Measurements from ENCODE around the gene COQ3. TPM values are rescaled to one million over a fixed set of nuclear protein-coding genes. Genes with fewer than 3 reads are reported as not detected.

COQ3 gene
- total and polyA plus RNA-seq, 7 donors, result 13.5 to 20.0 (median 19.0) TPM

DNA sequence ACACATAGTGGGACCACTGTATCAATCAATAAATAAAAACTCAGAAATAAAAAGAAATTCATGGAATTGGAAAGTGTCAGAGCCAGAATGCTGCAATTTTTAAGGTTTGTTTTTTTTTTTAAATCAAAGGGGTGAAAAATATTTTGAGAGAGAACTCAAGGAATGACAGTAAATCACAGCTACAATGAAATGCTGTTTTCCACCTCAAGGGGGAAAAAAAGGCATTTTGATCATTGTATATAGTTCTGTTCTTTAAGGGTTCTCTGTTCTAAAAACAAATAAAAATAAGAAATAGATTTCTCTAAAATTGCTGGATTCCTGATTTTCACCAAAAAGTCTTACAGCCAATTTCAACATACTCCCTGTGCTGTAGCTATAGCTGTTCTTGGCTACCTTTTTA lies 69.0 kb downstream of the COQ3 start:
- no peaks in the 10 kb centered on the region for H3K4me1 ChIP-seq
- DNase-seq (no peak), ATAC-seq (no peak)
- no peak overlapping the region for H3K4me3 ChIP-seq
- H3K27ac ChIP-seq, result no peak overlapping the region
- intact Hi-C loops (cut with DNase I), result no loop called here
- H3K27me3 ChIP-seq (ENCODE audit: insufficient read depth in 3 of 3, low read length in 2 of 3), result peaks cover 0 to 5% (median 0%) of the 10 kb centered on the region in 3 donors
- no peaks in the 10 kb centered on the region for H3K9me3 ChIP-seq
- no peaks in the 10 kb centered on the region for H3K36me3 ChIP-seq (ENCODE audit: insufficient read depth in 1 of 2, low read depth in 1 of 2)
- TF ChIP-seq, protein P1, sequence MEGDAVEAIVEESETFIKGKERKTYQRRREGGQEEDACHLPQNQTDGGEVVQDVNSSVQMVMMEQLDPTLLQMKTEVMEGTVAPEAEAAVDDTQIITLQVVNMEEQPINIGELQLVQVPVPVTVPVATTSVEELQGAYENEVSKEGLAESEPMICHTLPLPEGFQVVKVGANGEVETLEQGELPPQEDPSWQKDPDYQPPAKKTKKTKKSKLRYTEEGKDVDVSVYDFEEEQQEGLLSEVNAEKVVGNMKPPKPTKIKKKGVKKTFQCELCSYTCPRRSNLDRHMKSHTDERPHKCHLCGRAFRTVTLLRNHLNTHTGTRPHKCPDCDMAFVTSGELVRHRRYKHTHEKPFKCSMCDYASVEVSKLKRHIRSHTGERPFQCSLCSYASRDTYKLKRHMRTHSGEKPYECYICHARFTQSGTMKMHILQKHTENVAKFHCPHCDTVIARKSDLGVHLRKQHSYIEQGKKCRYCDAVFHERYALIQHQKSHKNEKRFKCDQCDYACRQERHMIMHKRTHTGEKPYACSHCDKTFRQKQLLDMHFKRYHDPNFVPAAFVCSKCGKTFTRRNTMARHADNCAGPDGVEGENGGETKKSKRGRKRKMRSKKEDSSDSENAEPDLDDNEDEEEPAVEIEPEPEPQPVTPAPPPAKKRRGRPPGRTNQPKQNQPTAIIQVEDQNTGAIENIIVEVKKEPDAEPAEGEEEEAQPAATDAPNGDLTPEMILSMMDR (IDR thresholded peaks at IDR 0.05), result no peak

Other genes with a start within 250 kb of the COQ3 start
- gene FAXC, start 44.5 kb downstream of the COQ3 start, total RNA-seq, result under 1 TPM in 2 of 4 donors, not detected in 2; 0.64 to 0.73 TPM
- gene FAXC, start 44.5 kb downstream of the COQ3 start, polyA plus RNA-seq, result under 1 TPM in 1 of 3 donors, not detected in 2; 0.36 TPM
- 10 to 100 TPM; 32.1 to 51.1 (median 42.0) TPM for gene PNISR, start 31.1 kb upstream of the COQ3 start, total RNA-seq
- 10 to 100 TPM; 16.2 to 29.5 (median 23.2) TPM for gene PNISR, start 31.1 kb upstream of the COQ3 start, polyA plus RNA-seq
- gene USP45, start 121.2 kb upstream of the COQ3 start, total RNA-seq, result 10 to 100 TPM in 2 of 4 donors, 1 to 10 TPM in 2; 6.4 to 11.9 (median 9.7) TPM
- gene USP45, start 121.2 kb upstream of the COQ3 start, polyA plus RNA-seq, result 1 to 10 TPM; 3.7 to 8.7 (median 4.1) TPM
- 10 to 100 TPM; 15.2 to 24.5 (median 19.3) TPM for gene CCNC, start 174.5 kb upstream of the COQ3 start, total RNA-seq
- gene CCNC, start 174.5 kb upstream of the COQ3 start, polyA plus RNA-seq, result 10 to 100 TPM; 12.4 to 21.4 (median 12.5) TPM
- gene PRDM13, start 212.6 kb upstream of the COQ3 start, total RNA-seq, result not detected
- not detected for gene PRDM13, start 212.6 kb upstream of the COQ3 start, polyA plus RNA-seq

Data from psoas muscle (tissue), 8 donors.